GDM1 (cell line): ENCODE data around the gene SCRT2.
"Not testable (repeated sequence)": the region's sequence is repeated elsewhere in the genome, so short reads cannot be mapped to it uniquely, and the experiment has no call there.

ENCODE experiments used
- DNase-seq: peaks from one replicate; lab custom pipeline; 2025; lab: John Stamatoyannopoulos, UW

The SCRT2 gene

DNA sequence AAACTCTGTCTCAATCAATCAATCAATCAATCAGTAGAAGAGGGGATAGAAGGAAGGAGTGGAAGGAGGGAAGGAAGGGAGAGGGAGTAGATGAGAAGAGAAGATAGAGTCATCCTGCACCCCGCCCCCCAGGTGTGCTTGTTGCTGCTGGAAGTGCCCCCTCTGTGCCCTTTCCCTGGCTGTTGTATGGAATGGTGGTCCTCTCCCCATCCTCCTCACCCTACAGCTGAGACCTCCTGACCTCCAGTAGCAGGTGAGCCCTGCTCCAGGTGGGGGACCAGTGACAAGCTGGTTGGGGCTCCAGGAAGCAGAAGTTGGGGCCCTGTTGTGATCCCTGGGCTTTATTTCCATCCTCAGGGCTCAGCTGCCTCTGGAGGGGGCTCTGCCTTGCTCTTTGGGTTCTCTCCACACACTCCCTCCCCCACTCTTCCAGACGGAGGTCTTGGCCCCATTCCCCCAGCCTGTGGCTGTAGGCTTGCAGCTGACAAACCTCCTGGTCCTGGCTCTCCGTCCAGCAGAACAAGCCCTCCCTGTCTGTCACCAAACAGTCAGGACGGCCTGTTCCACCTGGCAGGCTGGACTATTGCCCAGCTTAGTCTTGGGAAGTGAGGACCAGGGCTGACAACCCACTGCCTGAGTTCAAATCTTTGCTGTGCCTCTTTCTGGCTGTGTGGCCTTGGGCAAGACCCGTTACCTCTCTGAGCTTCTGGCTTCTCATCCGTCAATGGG lies 26.0 kb upstream of the SCRT2 start:
- no peak for DNase-seq

DNA sequence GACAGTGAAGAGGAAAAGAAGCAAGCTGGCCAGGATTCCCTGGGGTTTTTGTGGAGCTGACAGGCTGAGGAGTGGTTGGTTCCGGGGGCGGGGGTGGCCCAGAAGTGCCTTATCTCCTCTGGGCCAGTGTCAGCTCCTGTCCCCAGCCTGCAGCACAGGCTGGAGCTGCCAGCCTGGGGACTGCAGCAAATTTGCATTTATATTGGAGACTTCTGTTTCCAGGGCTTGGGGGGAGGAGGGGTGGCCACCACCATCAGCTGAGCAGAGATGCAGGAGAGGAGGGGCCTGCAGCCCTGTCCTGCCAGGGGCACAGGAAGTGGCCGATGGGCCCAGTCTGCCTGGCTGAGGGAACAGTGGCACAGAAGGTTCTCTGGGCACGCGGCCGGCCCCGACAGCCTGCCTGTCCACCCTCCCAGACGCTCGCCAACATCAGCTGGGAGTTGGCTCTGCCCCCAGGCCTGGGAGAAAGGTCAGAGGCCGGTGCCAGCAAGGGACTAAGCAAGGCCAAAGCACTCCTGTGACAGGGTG lies 24.3 kb upstream of the SCRT2 start:
- no peak for DNase-seq

DNA sequence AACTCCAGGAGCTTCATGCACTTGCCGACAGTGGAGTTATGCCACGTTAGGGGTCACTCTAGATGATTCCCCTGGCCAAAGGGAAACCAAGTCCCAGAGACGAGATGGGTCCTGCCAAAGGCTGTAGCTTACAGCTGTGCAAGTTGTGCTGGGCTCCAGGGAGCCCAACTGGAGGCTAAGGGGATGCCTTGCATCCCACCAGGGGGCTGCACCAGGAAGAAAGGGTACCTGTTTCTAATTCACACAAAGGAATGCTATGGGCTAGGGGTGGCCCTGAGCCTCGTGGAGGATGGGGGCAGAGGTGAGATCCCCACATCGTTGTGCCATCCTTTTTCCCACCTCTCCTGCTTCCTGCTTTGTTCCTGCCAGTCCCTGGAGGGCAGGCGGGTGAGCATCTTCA lies 23.7 kb upstream of the SCRT2 start:
- DNase-seq, result no peak

DNA sequence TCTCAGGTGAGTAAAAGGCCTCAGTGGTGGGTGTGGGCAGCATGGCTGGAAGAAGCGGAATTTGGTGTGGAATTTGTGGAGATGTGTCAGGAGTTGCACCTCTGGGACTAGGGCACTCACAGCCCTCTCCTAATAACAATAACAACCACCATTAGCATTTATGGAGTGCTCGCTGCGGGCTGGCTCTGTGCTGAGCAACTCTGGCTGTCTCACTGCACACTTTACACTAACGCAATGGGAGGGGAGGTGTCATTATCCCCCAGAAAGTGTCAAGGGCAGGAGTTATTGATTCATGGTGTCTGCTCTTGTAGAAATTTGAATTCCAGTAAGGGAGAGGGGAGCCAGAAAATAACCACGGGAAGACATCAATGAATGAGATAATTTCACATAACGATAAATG lies 22.7 kb upstream of the SCRT2 start:
- no peak for DNase-seq

DNA sequence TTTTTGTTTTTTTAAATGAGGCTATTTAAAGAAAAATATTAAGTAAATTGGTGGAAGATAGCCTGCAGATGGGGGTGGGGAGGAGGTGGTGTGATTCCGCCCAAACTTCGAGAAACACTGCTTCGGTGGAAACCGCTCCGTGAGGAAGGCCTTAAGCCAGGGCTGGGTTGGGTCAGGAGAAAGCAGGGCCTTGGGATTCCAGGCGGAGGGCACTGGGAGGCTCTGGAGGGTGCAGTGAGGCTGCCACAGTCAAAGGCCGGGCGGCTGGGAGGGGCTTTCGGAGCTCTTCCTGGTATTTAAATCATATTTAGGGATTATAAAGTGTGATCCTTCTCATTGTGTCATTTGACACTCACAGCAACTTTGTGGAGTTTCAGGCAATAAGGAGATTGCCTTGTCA lies 22.2 kb upstream of the SCRT2 start:
- no peak for DNase-seq

DNA sequence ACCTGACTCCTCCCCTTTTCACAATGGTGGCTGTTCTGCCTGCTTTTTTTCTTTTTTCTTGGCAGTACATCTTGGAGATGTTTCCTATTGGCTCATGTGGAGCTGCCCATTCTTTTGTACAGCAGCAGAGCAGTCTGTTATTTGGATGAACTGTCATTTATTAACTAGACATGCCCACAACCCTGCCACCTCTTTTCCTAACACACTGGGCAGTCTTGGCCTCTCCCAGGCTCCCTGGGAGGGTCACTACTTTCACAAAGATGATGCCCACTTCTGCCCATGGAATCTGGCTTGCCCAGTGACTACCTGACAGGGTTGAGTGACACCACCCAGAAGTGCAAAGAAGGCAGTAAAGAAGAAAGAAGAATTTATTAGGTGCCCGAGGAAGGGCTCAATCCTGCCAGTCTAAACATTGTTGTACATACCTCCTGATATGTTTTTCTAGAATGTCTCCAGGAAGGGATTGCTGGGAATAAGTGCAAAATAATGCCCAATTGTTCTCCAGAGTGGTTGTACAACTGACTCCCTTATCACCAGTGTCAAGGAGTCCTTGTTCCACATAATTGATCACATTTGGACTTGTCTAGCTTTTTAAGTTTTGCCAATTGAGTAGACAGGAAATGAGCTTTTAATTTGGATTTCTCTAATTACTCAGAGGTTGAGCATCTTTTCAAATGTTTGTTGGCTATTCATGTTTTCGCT lies 19.7 kb upstream of the SCRT2 start:
- no peak for DNase-seq

DNA sequence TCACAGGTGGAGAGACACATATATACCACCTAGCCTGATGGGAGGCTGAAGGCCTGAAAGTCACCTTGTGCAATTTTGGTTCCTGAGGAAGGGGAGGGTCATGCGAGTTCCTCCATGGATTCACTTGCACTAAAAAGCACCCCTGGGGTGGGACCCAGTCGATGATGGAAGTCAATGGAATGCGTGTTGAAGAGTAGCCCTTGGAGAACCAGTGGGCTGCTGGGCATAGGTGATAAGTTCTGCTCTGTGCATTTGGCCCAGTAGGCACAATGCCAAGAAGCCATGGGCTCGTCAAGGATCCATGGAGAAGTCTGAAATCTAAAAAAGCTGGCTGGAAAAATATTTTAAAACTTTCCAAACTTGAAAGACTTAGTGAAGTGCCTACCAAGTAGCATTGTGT lies 18.9 kb upstream of the SCRT2 start:
- no peak for DNase-seq

DNA sequence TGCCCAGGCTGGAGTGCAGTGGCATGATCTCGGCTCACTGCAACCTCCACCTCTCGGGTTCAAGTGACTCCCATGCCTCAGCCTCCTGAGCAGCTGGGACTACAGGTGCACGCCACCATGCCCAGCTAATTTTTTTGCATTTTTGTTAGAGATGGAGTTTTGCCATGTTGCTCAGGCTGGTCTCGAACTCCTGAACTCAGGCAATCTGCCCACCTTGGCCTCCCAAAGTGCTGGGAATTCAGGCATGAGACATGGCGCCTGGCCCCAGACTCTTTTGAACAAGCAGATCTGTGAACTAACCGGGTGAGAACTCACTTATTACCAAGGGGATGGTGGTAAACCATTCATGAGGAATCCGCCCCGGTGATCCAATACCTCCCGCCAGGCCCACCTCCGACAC lies 18.2 kb upstream of the SCRT2 start:
- DNase-seq, result not testable (repeated sequence)

DNA sequence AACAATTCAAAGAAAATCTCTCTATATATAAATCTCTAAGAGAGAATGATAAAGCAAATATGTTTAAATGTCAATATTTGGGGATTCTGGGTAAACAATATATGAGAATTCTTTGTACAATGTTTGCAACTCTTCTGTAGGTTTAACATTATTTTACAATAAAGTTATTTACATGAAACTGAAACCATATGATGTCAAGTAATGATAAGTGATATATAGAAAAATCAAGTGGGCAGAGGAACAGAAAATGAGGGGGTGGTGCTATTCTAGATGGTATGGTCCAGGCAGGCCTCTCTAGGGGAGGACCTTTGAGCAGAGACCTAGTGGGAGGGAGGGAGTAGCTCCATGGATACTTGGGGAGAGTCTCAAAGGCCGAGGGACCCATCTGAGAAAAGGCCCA lies 16.4 kb upstream of the SCRT2 start:
- DNase-seq, result no peak

DNA sequence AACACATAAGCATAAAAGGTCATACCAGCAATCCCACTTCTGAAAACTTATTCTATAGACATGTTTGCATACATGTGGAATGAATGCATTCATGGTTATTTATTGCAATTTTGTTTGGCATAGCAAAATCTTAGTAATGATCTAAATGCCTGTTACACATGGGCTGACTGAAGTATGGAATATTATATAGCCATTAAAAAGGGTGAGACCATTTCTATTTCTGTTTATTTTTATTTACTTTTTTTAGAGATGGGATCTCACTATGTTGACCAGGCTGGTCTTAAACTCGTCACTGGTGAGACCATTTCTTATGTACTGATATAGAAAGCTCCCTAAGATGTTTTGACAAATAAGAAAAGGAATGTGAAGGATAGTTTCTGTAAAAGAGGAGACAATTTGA lies 14.3 kb upstream of the SCRT2 start:
- DNase-seq, result no peak

DNA sequence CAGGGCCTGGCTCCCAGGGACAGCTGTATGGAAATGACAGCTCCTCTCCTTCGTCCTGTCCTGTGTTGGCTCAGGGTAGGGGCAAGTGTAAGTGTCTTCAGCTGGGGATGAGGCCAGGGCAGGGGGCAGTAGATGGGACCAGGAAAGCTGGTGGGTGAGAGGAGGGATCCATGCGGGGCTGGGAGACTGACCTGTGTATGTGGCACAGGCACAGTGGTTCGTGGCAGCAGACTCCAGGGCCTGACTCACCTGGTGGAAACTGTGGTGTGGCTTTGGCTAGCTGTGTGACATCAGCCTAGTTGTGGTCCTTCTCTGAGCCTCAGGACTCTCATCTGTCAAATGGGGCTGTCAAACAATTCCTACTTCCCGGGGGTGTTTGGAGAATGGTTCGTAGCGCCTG lies 13.7 kb upstream of the SCRT2 start:
- no peak for DNase-seq

DNA sequence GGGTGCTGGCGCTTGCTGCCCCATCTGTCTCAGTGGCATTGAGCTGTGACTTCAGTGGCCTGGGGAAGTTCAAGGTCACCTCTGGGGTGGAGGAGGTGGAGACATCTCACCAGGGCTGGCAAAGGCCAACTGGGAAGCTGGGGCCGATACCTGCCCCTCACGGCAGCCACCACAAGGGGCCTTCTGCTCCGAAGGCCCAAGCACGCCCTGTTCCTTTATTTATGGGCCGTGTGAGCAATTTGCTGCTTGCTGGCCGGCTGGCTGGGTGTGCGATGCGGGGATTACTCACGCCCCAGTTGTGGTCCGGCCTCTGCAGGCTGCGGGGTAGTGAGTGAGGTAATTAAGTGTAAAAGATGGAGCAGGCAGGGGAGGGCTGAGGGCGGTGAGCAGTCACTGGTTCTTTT lies 13.2 kb upstream of the SCRT2 start:
- DNase-seq, result no peak

DNA sequence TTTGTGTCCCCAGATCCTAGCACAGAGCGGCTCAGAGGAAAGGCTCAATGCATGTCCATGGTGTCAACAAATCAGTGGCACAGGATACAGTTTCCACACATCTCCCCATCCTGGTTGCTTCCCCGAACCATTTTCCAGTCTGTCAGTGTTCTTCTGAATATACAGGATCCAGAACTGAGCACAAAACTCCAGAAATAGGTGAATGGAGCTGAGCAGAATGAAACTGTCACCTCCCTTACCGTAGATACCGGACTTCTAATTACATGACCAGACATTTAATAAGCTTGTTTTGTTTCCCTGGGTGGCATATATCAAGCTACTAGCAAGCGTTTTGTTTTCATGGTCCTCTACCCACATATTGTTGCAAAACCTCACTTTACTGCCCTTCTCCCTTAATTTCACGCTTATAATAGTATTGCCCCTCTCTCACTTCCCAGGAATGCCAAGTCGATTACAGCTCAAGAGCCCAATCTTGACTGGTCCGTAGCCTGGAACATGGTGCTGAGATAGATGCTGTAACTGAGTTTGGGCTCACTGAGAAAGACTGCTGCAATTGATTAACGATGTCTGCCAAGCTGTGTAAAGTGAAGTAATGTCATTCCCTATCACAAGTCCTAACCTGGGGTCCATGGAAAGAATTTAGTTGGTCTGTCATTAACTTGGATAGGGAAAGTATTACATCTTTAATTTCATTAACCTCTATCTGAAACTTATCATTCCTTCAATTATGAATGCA lies 12.0 kb upstream of the SCRT2 start:
- no peak for DNase-seq

DNA sequence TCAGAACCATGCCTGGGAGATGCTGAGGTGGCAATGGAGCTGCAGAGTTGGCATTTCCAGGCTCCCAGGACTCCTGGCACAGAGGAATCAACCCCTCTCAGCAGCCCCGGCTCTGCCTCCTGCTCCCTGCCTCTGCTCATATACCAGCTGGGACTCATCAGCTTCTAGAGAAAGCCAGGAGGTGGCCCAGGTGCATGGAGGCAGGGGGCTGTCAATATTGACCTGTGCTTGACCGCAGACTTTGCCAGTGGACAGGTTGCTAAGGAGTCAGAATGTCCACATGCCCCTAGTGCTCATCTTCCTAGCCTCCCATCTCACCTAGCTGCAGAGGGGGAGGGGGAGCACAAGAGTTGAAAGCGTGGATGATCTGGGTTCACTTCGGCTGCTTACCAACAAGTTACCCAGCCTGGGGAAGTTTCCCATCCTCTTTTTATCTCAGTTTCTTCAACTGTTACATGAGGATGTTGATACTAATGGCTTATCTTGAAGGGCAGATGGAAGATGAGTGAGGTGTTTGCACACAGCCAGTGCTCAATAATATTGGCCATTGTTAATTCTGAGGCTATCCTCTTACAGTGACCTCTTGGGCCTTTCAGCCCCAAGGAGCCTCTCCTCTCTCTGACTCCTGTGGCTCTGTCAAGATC lies 9.2 kb upstream of the SCRT2 start:
- DNase-seq, result no peak

DNA sequence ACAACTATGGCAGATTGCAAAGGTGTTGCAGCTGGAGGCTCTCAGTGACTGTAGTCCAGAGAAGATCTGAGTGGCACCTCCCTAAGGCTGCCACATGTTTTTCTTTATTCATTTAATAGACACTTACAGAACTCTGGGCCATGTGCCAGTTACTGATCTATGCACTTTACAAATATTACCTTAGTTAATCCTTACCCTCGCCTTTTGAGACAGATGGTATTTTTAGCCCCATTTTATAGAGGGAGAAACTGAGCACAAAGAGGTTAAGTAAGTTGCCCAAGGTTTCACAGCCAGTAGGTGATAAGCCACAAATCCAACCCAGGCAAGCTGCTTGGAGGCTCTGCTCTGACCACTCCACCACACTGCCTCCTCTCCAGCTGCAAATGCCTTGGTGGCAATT lies 6.5 kb upstream of the SCRT2 start:
- DNase-seq, result no peak

DNA sequence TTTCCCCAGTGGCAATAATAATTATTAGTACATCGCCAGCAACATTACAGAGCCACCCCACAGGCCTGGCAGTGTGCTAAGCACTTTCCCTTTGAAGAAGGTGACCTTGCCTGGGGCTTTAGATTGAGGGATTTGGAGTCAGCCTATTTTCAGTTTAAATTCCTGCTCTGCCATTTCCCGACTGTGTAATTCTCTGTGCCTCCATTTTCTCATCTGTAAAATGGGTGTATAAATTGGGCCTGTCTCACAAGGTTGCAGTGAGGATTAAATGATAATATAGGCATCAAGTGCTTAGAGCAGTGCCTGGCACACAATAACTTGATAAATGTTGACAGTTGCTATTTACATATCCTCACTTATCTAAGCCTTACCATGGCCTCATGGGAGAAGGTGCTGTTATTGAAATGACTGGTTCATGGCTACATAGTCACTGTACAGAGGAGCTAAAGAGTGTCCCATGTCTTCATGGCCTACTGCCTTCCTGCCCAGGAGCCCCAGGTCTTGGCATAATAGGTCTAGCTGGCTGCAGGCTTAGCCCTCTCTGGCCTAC lies 5.1 kb upstream of the SCRT2 start:
- no peak for DNase-seq

DNA sequence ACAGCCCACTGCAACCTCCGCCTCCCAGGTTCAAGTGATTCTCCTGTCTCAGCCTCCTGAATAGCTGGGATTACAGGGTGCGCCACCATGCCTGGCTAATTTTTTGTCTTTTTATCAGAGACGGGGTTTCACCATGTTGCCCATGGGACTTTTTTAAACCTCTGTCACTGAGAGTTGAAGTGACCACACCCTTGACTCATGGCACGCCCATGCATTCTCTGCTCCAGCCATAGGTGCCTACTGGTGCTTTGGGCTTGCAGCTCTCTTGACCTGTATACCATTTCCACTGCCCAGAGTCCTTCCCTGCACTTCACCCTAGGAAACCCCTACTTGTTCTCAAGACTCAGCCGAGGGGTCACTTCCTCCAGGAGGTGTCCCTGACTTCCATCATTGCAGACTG lies 2.4 kb upstream of the SCRT2 start:
- DNase-seq, result no peak

DNA sequence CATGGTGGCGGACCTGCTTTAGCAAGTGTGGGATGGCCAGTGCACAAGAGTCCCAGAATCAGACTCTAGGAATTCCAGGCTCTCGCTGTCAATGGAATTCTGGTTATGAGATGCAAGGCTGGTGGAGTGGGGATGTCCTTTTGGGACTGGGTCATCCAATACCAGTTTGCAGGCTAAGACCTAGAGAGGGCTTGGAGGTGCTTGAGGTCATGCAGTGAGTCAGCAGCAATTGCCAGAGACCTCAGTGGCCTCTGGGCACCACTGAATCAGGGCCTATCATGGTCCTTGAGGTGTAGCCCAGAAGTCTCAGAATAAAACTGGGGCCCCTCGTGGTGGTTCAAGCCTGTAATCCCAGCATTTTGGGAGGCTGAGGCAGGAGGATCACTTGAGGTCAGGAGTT lies 1.4 kb upstream of the SCRT2 start:
- DNase-seq, result no peak

DNA sequence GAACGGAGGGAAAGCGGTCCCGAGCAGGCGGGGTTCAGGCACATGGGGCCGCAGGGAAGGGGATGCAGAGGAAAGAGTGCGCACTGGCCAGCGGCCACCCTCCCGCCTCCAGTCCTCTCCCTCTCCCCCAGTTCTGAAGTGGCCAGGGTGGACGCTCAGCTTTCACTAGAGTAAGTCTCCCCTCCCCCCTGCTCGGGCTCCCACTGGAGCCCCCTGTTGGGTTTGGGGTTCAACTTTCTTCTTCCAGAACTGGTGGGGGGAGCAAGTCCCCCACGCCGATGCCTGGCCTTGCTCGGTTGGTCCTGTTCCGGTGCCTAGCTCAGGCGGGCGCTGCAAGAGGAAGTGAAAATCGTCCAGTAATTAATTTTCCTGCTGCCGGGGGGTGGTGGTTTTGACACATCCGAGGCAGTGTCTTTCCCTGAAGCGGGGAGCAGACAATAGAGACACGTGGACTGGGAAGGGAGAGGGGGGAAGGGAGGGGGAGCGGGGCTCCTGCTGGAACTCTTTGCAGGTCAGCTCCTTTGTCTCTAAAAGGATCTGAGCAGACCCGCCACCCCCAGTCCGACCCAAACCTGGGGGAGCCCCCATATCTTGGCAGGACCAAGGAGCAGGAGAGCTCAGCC lies 824 bp upstream of the SCRT2 start:
- DNase-seq, result no peak

DNA sequence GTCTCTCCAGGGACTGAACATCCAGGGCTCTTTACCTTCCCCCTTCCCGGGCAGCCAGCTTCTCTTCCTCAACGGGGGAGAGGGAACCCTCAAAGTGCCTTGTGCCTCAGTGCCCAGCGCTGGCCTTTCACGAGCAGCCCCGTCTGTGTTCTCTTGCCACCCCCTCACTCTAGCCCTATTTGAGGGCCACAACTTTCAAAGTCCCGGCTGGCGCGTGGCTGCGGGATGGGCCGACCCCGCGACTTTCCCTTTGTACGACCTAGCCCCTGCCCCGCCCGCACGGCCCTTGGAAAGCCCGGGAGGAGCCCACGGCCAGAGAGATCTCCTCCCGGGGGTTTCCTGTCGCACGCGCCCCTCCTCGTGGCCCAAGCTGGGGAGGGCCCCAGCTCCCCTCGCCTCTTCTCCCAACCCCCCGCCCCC lies 559 bp downstream of the SCRT2 start:
- no peak for DNase-seq

DNA sequence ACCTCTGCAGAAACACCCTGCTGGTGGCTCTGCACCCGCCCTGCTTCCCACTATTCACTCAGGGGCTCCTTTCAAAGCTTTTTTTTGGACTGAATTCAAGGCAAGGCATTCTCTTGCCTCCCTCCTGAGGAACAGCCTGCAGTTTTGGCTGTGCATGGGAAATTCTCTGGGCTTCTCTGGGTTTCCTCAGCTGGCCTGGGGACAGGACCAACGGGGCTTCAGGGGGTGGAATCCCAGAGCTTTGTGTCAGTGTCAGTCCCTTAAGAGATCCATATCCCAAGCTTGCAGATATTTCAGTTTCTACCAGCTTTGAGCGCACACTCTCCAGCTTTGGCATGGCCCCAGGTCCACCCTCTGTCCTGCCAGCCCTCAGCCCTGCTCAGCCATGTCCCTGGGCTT lies 2.0 kb downstream of the SCRT2 start:
- no peak for DNase-seq
